GM23338 (cell line): ENCODE results near the gene SZT2. TPM values are rescaled to one million over a fixed set of nuclear protein-coding genes. Genes with fewer than 3 reads are reported as not detected.

Source experiments
- ATAC-seq: fragments of 200-7000 bp; cut with Tn5 transposase; 3 replicates; pipeline ENCODE4 v1.9.1; 2020
- DNase-seq: peaks from one replicate; pipeline ENCODE4 v3.0.0-alpha.2; 2015; ENCODE audit warnings: low spot score
- H2AFZ ChIP-seq: fragments of 200-600 bp; sonication (generic); 2 replicates; pipeline ENCODE4 v1.8.0; 2016; ENCODE audit warnings: antibody characterized with exemption, mild to moderate bottlenecking, moderate library complexity
- H3F3A ChIP-seq: fragments of 200-600 bp; sonication (generic); replicated peaks from 2 replicates; pipeline ENCODE4 v1.8.0; 2017; ENCODE audit warnings: antibody characterized with exemption, mixed run types, low read depth
- H3K27ac ChIP-seq: fragments of 200-600 bp; sonication (generic); 2 replicates; pipeline ENCODE4 v1.6.1; 2016; ENCODE audit warnings: low read depth
- H3K27me3 ChIP-seq: fragments of 200-600 bp; sonication (generic); 2 replicates; pipeline ENCODE4 v1.8.0; 2016; ENCODE audit warnings: mild to moderate bottlenecking, mixed run types, moderate library complexity; ENCODE audit not compliant: insufficient read depth
- H3K36me3 ChIP-seq: fragments of 200-600 bp; sonication (generic); 2 replicates; pipeline ENCODE4 v1.8.0; 2016; ENCODE audit warnings: mild to moderate bottlenecking; ENCODE audit not compliant: insufficient read depth
- H3K4me1 ChIP-seq: fragments of 200-600 bp; sonication (generic); 2 replicates; pipeline ENCODE4 v1.8.0; 2016; ENCODE audit warnings: mild to moderate bottlenecking, moderate library complexity; ENCODE audit not compliant: insufficient read depth
- H3K4me2 ChIP-seq: fragments of 200-600 bp; sonication (generic); 2 replicates; pipeline ENCODE4 v1.7.1; 2017; ENCODE audit warnings: mixed run types
- H3K4me3 ChIP-seq: fragments of 200-600 bp; sonication (generic); 2 replicates; pipeline ENCODE4 v1.6.1; 2016; ENCODE audit warnings: mixed run types
- H3K79me2 ChIP-seq: fragments of 200-600 bp; sonication (generic); replicated peaks from 2 replicates; pipeline ENCODE4 v1.8.0; 2017; ENCODE audit warnings: mild to moderate bottlenecking; ENCODE audit not compliant: insufficient read depth
- H3K9me2 ChIP-seq: fragments of 200-600 bp; sonication (generic); 2 replicates; pipeline ENCODE4 v1.8.0; 2017; ENCODE audit not compliant: insufficient read depth
- H4K20me1 ChIP-seq: fragments of 200-600 bp; sonication (generic); replicated peaks from 2 replicates; pipeline ENCODE4 v1.8.0; 2017; ENCODE audit warnings: mild to moderate bottlenecking; ENCODE audit not compliant: insufficient read depth
- H3K27ac Mint-ChIP-seq: 2 replicates; pipeline ENCODE4 v1.8.0; 2020; ENCODE audit warnings: inconsistent platforms, mild to moderate bottlenecking, moderate library complexity, mixed read lengths
- H3K27me3 Mint-ChIP-seq: 3 replicates; pipeline ENCODE4 v1.8.0; 2022; ENCODE audit warnings: low read depth, mild to moderate bottlenecking, moderate library complexity, mixed read lengths, inconsistent platforms; ENCODE audit not compliant: insufficient read depth, poor library complexity
- H3K36me3 Mint-ChIP-seq: 3 replicates; pipeline ENCODE4 v1.8.0; 2021; ENCODE audit warnings: low read depth, mild to moderate bottlenecking, inconsistent platforms, moderate library complexity, mixed read lengths
- H3K4me1 Mint-ChIP-seq: 3 replicates; pipeline ENCODE4 v1.8.0; 2020; ENCODE audit warnings: mild to moderate bottlenecking, inconsistent platforms, mixed read lengths
- H3K4me3 Mint-ChIP-seq: 3 replicates; pipeline ENCODE4 v1.8.0; 2021; ENCODE audit warnings: moderate library complexity, mild to moderate bottlenecking, inconsistent platforms, mixed read lengths
- H3K9me3 Mint-ChIP-seq: 3 replicates; pipeline ENCODE4 v1.8.0; 2020; ENCODE audit warnings: moderate library complexity, mild to moderate bottlenecking, inconsistent platforms, mixed read lengths
- CREB1 ChIP-seq: fragments of 250-450 bp; sonication (Bioruptor Pico); IDR thresholded peaks from 2 replicates; pipeline ENCODE4 v1.5.0; 2020; ENCODE audit warnings: low read depth, mild to moderate bottlenecking, moderate library complexity
- CTCF ChIP-seq, 2 experiments: fragments of 200-600 bp in 1 of 2; sonication (generic) in 1 of 2; conservative IDR thresholded peaks; 2 replicates each; pipeline versions ENCODE4 v1.5.1 to v1.6.1; 2016 to 2017; ENCODE audit warnings: antibody characterized with exemption in 2 of 2, low read depth in 2 of 2, mild to moderate bottlenecking in 2 of 2, moderate library complexity in 1 of 2
- ETS1 ChIP-seq: IDR thresholded peaks from 2 replicates; pipeline ENCODE4 v1.6.1; 2016; ENCODE audit warnings: antibody characterized with exemption
- EZH2 ChIP-seq: fragments of 200-600 bp; sonication (generic); IDR thresholded peaks from one replicate; pipeline ENCODE4 v1.8.0; 2017; ENCODE audit warnings: antibody characterized with exemption, mild to moderate bottlenecking, low read depth; ENCODE audit not compliant: unreplicated experiment
- EZH2phosphoT487 ChIP-seq: fragments of 200-600 bp; sonication (generic); IDR thresholded peaks from one replicate; pipeline ENCODE4 v1.8.1; 2018; ENCODE audit warnings: antibody characterized with exemption; ENCODE audit not compliant: unreplicated experiment
- JUNB ChIP-seq: IDR thresholded peaks from one replicate; pipeline ENCODE4 v1.6.1; 2016; ENCODE audit warnings: antibody characterized with exemption; ENCODE audit not compliant: unreplicated experiment
- POLR2AphosphoS5 ChIP-seq: IDR thresholded peaks from 2 replicates; pipeline ENCODE4 v1.6.1; 2016; ENCODE audit warnings: antibody characterized with exemption, low read depth
- REST ChIP-seq: IDR thresholded peaks from one replicate; pipeline ENCODE4 v1.6.1; 2018; ENCODE audit warnings: antibody characterized with exemption; ENCODE audit not compliant: unreplicated experiment
- ZNF114 ChIP-seq: fragments of 250-450 bp; sonication (Bioruptor Pico); IDR thresholded peaks from 2 replicates; pipeline ENCODE4 v1.5.0; 2020; ENCODE audit warnings: mild to moderate bottlenecking, moderate library complexity
- ZNF331 ChIP-seq: fragments of 250-450 bp; sonication (Bioruptor Pico); IDR thresholded peaks from 2 replicates; pipeline ENCODE4 v1.5.0; 2020; ENCODE audit warnings: low read depth, mild to moderate bottlenecking, moderate library complexity
- ZNF462 ChIP-seq: fragments of 250-450 bp; sonication (Bioruptor Pico); IDR thresholded peaks from 2 replicates; pipeline ENCODE4 v1.5.0; 2020; ENCODE audit warnings: mild to moderate bottlenecking, moderate library complexity
- polyA plus RNA-seq: library from polyadenylated mRNA; unstranded; fragments of >200 nt; fragmentation: Nextera tagmentation; extraction: Ambion mirVana; gene quantifications from 2 replicates; pipeline ENCODE4 v1.2.1, GENCODE V29; 2016
- total RNA-seq: library from RNA; depleted of rRNA; stranded (reverse); fragments of >200 nt; shearing (Covaris generic); gene quantifications from 2 replicates; pipeline ENCODE4 v1.2.3, GENCODE V29; 2014

Gene SZT2
- total and polyA plus RNA-seq, 2 experiments from 2014 or later, result 4.1 to 16.1 TPM

- Mint-ChIP-seq H3K36me3 (peaks cover 50% of the 10 kb centered on the region), H3K27me3 (peaks cover 15% of the 10 kb centered on the region), H3K9me3 (no peaks in the 10 kb centered on the region), H3K4me1 (peaks cover 20% of the 10 kb centered on the region), H3K4me3 (no peak overlapping the region), H3K27ac (no peak overlapping the region)
- H3K4me1 ChIP-seq, result peaks cover 6% of the 10 kb centered on the region
- H3K9me2 ChIP-seq, result no peaks in the 10 kb centered on the region
- no peaks in the 10 kb centered on the region for H3K27me3 ChIP-seq
- H4K20me1 ChIP-seq, result no peaks in the 10 kb centered on the region; the same call in 1 of the 2 replicates
- TF ChIP-seq ZNF462, result no peak
- no peak for TF ChIP-seq CREB1 (CRISPR knock-in tag)
- TF ChIP-seq ZNF331, result no peak
- TF ChIP-seq ZNF114 (CRISPR knock-in tag), result no peak
- TF ChIP-seq REST, result no peak
- TF ChIP-seq EZH2, result no peak
- TF ChIP-seq JUNB, result no peak
- TF ChIP-seq POLR2AphosphoS5, result no peak
- TF ChIP-seq CTCF (conservative IDR thresholded peaks at IDR 0.05; ENCODE audit: low read depth in 2 of 2), result no peak
- no peak for TF ChIP-seq ETS1
- no peak for TF ChIP-seq EZH2phosphoT487
- no peak overlapping the region for H3K4me3 ChIP-seq
- H3K27ac ChIP-seq, result no peak overlapping the region
- DNase-seq (no peak), ATAC-seq (no peak)
- H3F3A ChIP-seq, result no peaks in the 10 kb centered on the region
- no peak overlapping the region for H3K4me2 ChIP-seq
- H2AFZ ChIP-seq, result no peak overlapping the region
- H3K79me2 ChIP-seq, result no peaks in the 10 kb centered on the region
- H3K36me3 ChIP-seq, result no peaks in the 10 kb centered on the region; the same call in 1 of the 2 replicates
Observed at GRCh38 chr1:43448955-43449707, 59.4 kb downstream of the SZT2 start.
